ENCODE measurements around the gene KRT33A. TPM values are rescaled to one million over a fixed set of nuclear protein-coding genes. Genes with fewer than 3 reads are reported as not detected.

KRT33A gene
- total RNA-seq, 2 experiments from 2014 or later = not detected

GRCh38 chr17:41318231-41318630, 32.4 kb downstream of the KRT33A start:
- CTCF ChIA-PET = no interaction called here
- DNase-seq (no peak), ATAC-seq (no peak)

DNA sequence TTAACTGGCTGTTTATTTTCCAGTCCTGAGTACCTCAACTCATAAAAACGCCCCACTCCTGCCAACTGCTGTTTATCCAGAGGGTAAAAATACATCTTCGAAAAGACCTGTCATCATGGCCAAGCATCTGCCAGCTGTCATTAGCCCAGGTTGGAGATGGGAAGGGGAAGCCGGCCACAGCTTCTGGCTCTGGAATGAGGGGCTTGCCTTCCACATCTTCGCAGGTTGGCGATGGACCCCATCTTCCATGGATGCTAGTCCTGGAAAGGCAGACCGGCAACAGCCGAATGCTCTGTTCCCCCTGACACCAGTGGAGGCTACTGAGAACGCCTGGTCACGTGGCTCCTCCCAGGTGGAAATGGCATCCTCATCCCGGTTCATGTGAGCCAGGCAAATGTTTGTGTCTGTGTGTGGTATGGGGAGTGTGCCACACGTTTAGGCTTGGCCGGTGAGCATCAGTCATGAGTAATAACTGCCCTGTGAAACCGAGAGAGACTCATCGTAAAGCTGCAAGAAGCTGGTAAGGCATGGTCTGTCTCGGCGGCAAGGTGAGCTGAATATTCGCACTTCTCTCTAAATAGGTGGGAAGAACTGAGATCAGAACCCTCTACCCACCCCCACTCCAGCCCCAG, 34.7 kb downstream of the KRT33A start:
- H3K4me1 Mint-ChIP-seq = peaks cover 5% of the 10 kb centered on the region
- peaks cover 6% of the 10 kb centered on the region for H3K9me3 Mint-ChIP-seq (ENCODE audit: low read depth)
- CTCF ChIA-PET = no interaction called here
- H3K36me3 Mint-ChIP-seq = peaks cover 2% of the 10 kb centered on the region
- no peak for ATAC-seq
- no peak for DNase-seq
- no peak overlapping the region for H3K4me3 Mint-ChIP-seq
- H3K27ac Mint-ChIP-seq = no peak overlapping the region
- peaks cover 6% of the 10 kb centered on the region for H3K27me3 Mint-ChIP-seq

More at GRCh38 chr17:41318231-41318630, 32.4 kb downstream of the KRT33A start:
- Mint-ChIP-seq H3K27me3 (peaks cover 6% of the 10 kb centered on the region), H3K36me3 (peaks cover 2% of the 10 kb centered on the region), H3K27ac (no peak overlapping the region), H3K4me1 (no peaks in the 10 kb centered on the region), H3K9me3 (ENCODE audit: low read depth) (peaks cover 6% of the 10 kb centered on the region), H3K4me3 (no peak overlapping the region)

DNA sequence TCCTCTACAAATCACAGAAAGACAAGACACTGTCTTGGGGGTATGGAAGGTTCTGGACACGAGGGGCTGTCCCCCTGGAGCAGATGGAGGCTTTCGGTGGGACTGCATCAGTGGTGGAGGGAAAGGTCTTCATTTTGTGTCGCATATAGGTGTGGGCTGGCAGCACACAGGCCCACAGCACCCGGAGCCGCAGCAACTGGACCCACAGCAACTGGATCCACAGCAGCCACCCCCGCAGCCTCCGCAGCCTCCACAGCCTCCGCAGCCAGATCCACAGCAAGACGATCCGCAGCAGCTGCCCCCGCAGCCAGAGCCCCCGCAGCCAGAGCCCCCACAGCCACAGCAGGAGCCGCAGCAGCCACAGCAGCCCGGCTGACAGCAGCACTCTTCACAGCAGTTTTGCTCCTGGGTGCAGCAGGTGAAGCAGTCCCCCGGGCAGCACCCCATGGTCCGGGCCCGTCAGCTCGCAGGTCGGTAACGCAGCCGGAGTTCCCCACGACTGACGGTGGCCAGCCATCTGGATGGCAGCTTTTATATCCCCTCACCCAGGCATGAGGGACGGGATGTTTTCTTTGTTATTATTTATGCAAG, 35.3 kb downstream of the KRT33A start, which contains the start of gene KRTAP17-1:
KRTAP17-1 (minus strand) TSS at position 507 of the 591 bp plus-strand sequence; CDS start at position 447, 60 bp downstream.
- Mint-ChIP-seq H3K27me3 (peaks cover 6% of the 10 kb centered on the region), H3K9me3 (ENCODE audit: low read depth) (peaks cover 4% of the 10 kb centered on the region), H3K27ac (no peak within 1 kb of the TSS), H3K36me3 (peaks cover 2% of the 10 kb centered on the region), H3K4me1 (peaks cover 11% of the 10 kb centered on the region), H3K4me3 (no peak within 1 kb of the TSS)
- no peak for DNase-seq
- CTCF ChIA-PET = no interaction called here
- no peak for ATAC-seq

- ATAC-seq = no peak
- H3K27ac Mint-ChIP-seq = no peak overlapping the region
- peaks cover 4% of the 10 kb centered on the region for H3K27me3 Mint-ChIP-seq
- H3K4me3 Mint-ChIP-seq = no peak overlapping the region
- CTCF ChIA-PET = no interaction called here
- no peaks in the 10 kb centered on the region for H3K36me3 Mint-ChIP-seq
- no peak for DNase-seq
- H3K9me3 Mint-ChIP-seq (ENCODE audit: low read depth) = no peaks in the 10 kb centered on the region
- peaks cover 42% of the 10 kb centered on the region for H3K4me1 Mint-ChIP-seq
These were observed 39.5 kb downstream of the KRT33A start for GRCh38 chr17:41311111-41311510.

DNA sequence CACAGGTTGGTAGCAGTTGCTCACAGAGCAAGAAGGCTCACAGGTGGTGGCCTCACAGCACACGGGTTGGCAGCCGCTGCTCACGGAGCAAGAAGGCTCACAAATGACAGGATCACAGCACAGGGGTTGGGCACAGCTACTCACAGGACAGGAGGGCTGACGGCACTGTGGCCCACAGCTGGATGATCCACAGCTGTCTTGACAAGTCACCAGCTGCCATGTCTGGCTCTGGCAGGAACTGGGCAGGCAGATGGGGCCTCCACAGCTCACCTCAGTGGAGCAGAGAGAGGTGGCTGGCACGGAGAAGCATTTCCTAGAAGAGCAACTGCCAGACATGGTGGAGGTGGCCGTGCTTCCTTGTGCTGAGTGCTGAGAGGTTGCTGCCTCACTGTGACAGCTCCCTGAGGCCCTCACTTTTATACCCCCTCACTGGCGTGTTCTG, 41.7 kb downstream of the KRT33A start, which contains the start of gene KRTAP16-1:
KRTAP16-1 (minus strand) TSS at position 392 of the 442 bp plus-strand sequence; CDS start at position 336, 56 bp downstream.
- DNase-seq (peak; percentile 64), ATAC-seq (peak; percentile 66)
- Mint-ChIP-seq H3K4me3 (peak within 1 kb of the TSS; percentile 45), H3K27me3 (peaks cover 1% of the 10 kb centered on the region), H3K36me3 (no peaks in the 10 kb centered on the region), H3K9me3 (ENCODE audit: low read depth) (no peaks in the 10 kb centered on the region), H3K4me1 (peaks cover 42% of the 10 kb centered on the region), H3K27ac (peak within 1 kb of the TSS; percentile 80)
- CTCF ChIA-PET = interaction anchor here (1.0 to 3.0 kb wide), 3 partner anchors 13 to 355 kb away, joined by 3 to 21 read pairs (median 6); no protein-coding TSS in a partner anchor

- ATAC-seq (peak; percentile 77), DNase-seq (peak; percentile 82)
- Mint-ChIP-seq H3K36me3 (no peaks in the 10 kb centered on the region), H3K27ac (peak overlapping the region; percentile 80), H3K9me3 (ENCODE audit: low read depth) (no peaks in the 10 kb centered on the region), H3K27me3 (no peaks in the 10 kb centered on the region), H3K4me3 (peak overlapping the region; percentile 45), H3K4me1 (peaks cover 42% of the 10 kb centered on the region)
- CTCF ChIA-PET = interaction anchor here (1.0 to 3.0 kb wide), 3 partner anchors 13 to 355 kb away, joined by 3 to 21 read pairs (median 6); no protein-coding TSS in a partner anchor
These were observed 42.2 kb downstream of the KRT33A start for GRCh38 chr17:41308251-41308917.

- peak overlapping the region; percentile 80 for H3K27ac Mint-ChIP-seq
- DNase-seq (no peak), ATAC-seq (no peak)
- no peaks in the 10 kb centered on the region for H3K36me3 Mint-ChIP-seq
- no peaks in the 10 kb centered on the region for H3K9me3 Mint-ChIP-seq (ENCODE audit: low read depth)
- no peaks in the 10 kb centered on the region for H3K27me3 Mint-ChIP-seq
- no peak overlapping the region for H3K4me3 Mint-ChIP-seq
- peaks cover 42% of the 10 kb centered on the region for H3K4me1 Mint-ChIP-seq
- CTCF ChIA-PET = interaction anchor here (2.0 to 3.0 kb wide), 2 partner anchors 14 to 22 kb away, joined by 6 to 21 read pairs; no protein-coding TSS in a partner anchor
These were observed 43.0 kb downstream of the KRT33A start for GRCh38 chr17:41307647-41308046.

- H3K36me3 Mint-ChIP-seq = no peaks in the 10 kb centered on the region
- peaks cover 31% of the 10 kb centered on the region for H3K4me1 Mint-ChIP-seq
- H3K27me3 Mint-ChIP-seq = no peaks in the 10 kb centered on the region
- no peaks in the 10 kb centered on the region for H3K9me3 Mint-ChIP-seq (ENCODE audit: low read depth)
- ATAC-seq (no peak), DNase-seq (no peak)
- no peak overlapping the region for H3K4me3 Mint-ChIP-seq
- CTCF ChIA-PET = no interaction called here
- no peak overlapping the region for H3K27ac Mint-ChIP-seq
These were observed 46.5 kb downstream of the KRT33A start for GRCh38 chr17:41304091-41304490.

- DNase-seq (no peak), ATAC-seq (no peak)
- no peaks in the 10 kb centered on the region for H3K27me3 Mint-ChIP-seq
- H3K4me1 Mint-ChIP-seq = peaks cover 20% of the 10 kb centered on the region
- CTCF ChIA-PET = interaction anchor here (1.0 to 1.2 kb wide), 2 partner anchors 19 to 46 kb away, joined by 3 read pairs; no protein-coding TSS in a partner anchor
- no peak overlapping the region for H3K27ac Mint-ChIP-seq
- no peaks in the 10 kb centered on the region for H3K9me3 Mint-ChIP-seq (ENCODE audit: low read depth)
- no peaks in the 10 kb centered on the region for H3K36me3 Mint-ChIP-seq
- no peak overlapping the region for H3K4me3 Mint-ChIP-seq
These were observed 47.6 kb downstream of the KRT33A start for GRCh38 chr17:41302981-41303380.

DNA sequence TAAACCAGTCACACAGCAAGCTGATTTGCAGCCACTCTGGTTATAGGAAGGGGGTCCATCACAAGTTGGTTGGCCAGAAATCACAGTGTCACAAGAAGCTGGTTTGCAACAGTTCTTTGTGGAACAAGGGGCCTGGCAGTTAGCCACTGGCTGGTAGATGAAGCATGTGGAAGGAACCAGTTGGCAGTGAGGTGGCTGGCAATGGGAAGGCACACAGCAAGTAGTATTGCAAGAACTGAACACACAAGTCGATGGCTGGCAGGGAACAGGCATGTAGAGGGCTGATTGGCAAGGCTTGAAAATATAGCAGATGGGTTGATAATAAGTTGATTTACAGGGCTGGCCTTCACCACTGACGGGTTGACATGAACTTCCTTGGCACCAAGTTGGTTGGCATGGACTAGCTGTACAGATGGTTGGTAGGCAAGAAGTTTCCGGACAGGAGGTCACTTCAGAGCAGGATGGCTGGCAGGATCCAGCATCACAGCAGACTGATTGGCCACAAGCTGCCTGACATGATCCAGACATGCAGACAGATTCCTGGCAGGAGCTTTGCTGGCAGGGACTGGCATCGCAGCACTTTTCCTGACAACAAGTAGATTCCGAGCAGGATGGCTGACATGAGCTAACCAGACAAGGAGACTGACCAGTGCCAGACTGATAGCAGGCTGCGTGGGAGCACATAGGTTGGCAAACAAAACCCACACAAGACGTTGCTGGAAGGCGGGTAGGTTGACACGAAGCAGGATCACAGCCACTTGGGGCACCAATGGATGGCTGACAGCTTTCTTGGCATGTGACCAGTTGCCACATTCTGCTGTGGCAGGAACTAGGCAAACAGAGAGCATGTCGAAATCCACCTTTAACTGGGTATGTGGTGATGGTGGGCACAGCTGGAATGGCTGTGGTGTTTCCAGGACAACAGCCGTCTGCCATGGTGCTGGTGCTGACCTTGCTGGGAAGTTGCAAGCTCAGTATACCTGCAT, 48.4 kb downstream of the KRT33A start, which contains the start of gene KRTAP29-1:
KRTAP29-1 (minus strand) TSS at position 936 of the 986 bp plus-strand sequence; CDS start at position 936, 0 bp downstream.
- Mint-ChIP-seq H3K27me3 (no peaks in the 10 kb centered on the region), H3K36me3 (no peaks in the 10 kb centered on the region), H3K9me3 (ENCODE audit: low read depth) (no peaks in the 10 kb centered on the region), H3K27ac (no peak within 1 kb of the TSS), H3K4me1 (peaks cover 13% of the 10 kb centered on the region), H3K4me3 (no peak within 1 kb of the TSS)
- no peak for DNase-seq
- ATAC-seq = no peak
- CTCF ChIA-PET = interaction anchor here (1.0 to 1.5 kb wide), 4 partner anchors 19 to 247 kb away, joined by 3 to 4 read pairs (median 3); no protein-coding TSS in a partner anchor

GRCh38 chr17:41301204-41301790, 49.3 kb downstream of the KRT33A start:
- H3K9me3 Mint-ChIP-seq (ENCODE audit: low read depth) = no peaks in the 10 kb centered on the region
- peaks cover 2% of the 10 kb centered on the region for H3K27me3 Mint-ChIP-seq

More at GRCh38 chr17:41301204-41301790, 49.3 kb downstream of the KRT33A start:
- DNase-seq = no peak
- Mint-ChIP-seq H3K4me1 (peaks cover 7% of the 10 kb centered on the region), H3K36me3 (no peaks in the 10 kb centered on the region), H3K27ac (no peak overlapping the region), H3K4me3 (no peak overlapping the region)
- CTCF ChIA-PET = interaction anchor here (0.9 to 1.5 kb wide), 3 partner anchors 22 to 362 kb away, joined by 3 to 4 read pairs (median 4); no protein-coding TSS in a partner anchor
- no peak for ATAC-seq

All from activated CD8-positive, alpha-beta memory T cell treated with anti-CD3 and anti-CD28 coated beads, Interleukin-2, amount 10 ng/mL, durations not matched to agents 7 days and 5 days (primary cell).